DOHH2 (cell line): ENCODE measurements around the gene FASLG.

ENCODE experiments used
- EZH2phosphoT487 ChIP-seq: fragments of 200-600 bp; sonication (generic); IDR thresholded peaks from 2 replicates; pipeline ENCODE4 v1.6.1; 2017; ENCODE audit warnings: borderline replicate concordance, mild to moderate bottlenecking, antibody characterized with exemption, low read length, moderate library complexity, mixed read lengths
- TF ChIP-seq, protein P1 (sequence below): fragments of 200-600 bp; sonication (generic); IDR thresholded peaks from one replicate; pipeline ENCODE4 v1.5.1; 2014; ENCODE audit warnings: antibody characterized with exemption, mild to moderate bottlenecking, low read depth, low read length; ENCODE audit not compliant: poor library complexity, severe bottlenecking

DNA sequence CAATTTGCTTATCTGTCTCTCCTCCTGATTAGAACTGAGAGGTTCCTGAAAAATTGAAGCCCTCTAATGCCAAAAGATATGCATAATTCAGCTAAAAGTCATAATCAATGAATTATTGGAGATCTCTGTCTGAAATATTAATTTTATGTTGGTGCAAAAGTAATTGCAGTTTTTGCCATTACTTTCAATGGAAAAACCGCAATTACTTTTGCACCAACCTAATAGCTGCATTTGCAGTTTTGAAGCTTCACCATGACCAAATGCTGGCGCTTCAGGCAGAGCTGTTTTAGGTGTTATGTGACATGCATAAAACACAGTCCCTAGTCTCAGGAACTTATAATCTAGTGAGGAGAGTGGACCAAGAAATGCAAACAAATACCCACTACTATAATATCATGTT, 29.7 kb upstream of the FASLG start:
- TF ChIP-seq, protein P1, sequence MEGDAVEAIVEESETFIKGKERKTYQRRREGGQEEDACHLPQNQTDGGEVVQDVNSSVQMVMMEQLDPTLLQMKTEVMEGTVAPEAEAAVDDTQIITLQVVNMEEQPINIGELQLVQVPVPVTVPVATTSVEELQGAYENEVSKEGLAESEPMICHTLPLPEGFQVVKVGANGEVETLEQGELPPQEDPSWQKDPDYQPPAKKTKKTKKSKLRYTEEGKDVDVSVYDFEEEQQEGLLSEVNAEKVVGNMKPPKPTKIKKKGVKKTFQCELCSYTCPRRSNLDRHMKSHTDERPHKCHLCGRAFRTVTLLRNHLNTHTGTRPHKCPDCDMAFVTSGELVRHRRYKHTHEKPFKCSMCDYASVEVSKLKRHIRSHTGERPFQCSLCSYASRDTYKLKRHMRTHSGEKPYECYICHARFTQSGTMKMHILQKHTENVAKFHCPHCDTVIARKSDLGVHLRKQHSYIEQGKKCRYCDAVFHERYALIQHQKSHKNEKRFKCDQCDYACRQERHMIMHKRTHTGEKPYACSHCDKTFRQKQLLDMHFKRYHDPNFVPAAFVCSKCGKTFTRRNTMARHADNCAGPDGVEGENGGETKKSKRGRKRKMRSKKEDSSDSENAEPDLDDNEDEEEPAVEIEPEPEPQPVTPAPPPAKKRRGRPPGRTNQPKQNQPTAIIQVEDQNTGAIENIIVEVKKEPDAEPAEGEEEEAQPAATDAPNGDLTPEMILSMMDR = no peak
- TF ChIP-seq EZH2phosphoT487 = no peak
